Measurements from ENCODE around the gene PLCD1.
"Not testable (repeated sequence)": the region's sequence is repeated elsewhere in the genome, so short reads cannot be mapped to it uniquely, and the experiment has no call there.

PLCD1 gene

DNA sequence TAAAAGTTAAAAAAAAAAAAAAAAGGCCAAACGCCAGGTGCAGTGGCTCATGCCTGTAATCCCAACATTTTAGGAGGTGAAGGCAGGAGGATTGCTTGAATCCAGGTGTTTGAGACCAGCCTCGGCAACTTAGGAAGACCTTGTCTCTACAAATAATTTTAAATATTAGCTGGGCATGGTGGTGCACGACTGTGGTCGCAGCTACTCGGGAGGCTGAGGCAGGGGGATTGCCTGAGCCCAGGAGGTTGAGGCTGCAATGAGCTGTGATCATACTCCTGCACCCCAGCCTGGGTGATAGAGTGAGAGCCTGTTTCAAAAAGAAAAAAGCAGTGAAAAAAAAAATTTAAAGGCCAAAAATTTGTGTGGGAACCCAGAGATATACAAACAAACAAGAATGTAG is 6.8 kb upstream of the PLCD1 start:
- no peak for DNase-seq

- DNase-seq: not testable (repeated sequence)
These were observed 4.9 kb upstream of the PLCD1 start for GRCh38 chr3:38034335-38034734.

DNA sequence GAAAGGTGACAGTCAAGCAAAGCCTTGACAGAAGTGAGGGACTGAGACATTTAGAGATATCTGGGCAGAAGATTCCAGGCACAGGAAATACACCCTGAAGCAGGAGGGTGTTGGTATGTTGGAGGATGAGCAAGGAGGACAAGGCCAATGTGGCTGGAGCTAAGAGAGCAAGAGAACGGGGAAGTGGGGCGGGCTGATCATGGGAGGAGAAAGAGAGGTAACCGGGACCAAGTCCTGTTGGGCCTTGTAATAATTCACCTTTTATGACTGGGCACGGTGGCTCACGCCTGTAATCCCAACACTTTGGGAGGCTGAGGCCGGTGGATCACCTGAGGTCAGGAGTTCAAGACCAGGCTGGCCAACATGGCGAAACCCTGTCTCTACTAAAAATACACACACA is 4.1 kb upstream of the PLCD1 start:
- DNase-seq: not testable (repeated sequence)

DNA sequence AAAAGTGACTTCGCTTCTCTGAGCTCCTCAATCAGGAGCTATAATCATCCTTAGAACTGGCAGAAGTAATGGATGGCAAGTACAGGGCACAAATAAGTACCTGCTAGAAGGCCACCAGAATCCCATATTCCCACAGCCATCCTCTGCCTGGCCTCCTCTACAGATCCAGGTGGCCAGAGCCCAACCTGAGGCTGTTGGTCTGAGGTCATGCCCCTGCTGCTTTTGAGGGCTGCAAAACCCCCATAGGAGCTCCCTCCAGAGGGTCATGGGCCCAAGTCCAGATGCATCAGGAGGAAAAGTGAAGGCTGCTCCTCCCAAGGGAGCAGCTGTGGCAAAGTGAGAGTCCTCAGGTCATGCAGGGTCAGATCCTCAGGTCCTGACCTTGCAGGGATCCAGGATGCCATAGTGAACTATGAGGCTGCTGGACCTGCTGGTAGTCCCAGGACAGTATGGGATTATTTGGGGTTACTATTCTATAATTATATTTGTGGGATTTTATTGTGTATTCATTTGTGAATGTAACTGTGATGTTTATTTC is 3.0 kb upstream of the PLCD1 start:
- DNase-seq: no peak

GRCh38 chr3:38031022-38031994 is 1.9 kb upstream of the PLCD1 start:
- no peak for DNase-seq

- DNase-seq: no peak
These were observed 932 bp upstream of the PLCD1 start for GRCh38 chr3:38030126-38031021.

DNA sequence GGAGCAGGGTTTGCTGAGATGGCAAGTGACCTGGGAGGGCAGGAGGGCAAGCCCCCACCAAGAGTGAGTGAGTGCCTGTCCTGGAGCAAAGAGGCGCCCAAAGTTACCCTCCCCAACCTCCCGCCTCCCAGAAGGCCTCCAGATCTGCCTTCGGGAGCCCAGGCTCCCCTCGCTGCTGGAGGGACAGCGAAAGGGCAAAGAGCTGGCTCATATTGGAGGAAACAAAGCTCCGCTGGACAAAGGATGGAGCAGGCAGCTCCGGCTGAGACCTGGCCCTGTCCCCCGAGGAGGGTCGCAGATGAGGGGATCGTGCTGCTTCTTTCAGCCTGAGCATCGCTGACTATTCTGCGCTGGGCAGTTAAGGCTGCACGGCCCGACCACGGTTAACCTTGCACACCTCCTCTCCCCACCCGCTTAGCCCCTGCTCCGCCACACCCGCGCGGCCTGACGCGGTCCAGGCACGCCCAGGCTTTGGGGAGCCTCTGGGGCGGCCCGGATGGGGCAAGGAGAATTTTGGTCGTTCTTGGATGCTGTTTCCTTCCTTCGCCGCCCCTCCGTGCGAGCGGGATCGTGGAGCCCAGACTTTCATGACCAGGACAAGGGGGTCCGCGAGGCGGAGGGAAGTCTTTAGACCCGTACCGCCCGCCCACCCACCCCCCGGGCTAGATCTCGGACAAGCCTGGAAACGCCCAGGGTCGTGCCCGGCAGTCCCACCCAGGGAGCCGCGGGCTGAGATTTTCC is 651 bp downstream of the PLCD1 start:
- DNase-seq: no peak

- no peak for DNase-seq
These were observed 1.7 kb downstream of the PLCD1 start for GRCh38 chr3:38027466-38028465.

DNA sequence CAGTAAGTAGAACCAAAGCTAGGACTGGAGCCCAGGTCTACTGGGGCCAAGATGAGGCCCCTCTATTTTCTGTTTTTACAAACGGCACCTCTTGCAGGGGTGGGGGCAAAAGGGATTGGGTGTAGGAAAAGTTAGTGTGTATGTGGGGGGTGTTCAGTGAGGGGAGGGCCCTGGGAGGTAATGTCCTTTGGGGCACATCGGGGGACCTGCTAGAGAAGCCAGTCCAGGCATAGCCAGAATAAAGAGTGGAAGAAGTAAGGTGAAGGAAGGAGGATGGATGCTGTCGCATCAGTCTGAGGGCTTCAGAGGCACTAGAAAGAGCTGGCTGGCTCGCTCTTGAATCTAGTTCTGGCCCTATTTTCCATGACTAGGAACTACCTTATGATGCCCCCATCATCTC is 2.6 kb downstream of the PLCD1 start:
- DNase-seq: no peak

DNA sequence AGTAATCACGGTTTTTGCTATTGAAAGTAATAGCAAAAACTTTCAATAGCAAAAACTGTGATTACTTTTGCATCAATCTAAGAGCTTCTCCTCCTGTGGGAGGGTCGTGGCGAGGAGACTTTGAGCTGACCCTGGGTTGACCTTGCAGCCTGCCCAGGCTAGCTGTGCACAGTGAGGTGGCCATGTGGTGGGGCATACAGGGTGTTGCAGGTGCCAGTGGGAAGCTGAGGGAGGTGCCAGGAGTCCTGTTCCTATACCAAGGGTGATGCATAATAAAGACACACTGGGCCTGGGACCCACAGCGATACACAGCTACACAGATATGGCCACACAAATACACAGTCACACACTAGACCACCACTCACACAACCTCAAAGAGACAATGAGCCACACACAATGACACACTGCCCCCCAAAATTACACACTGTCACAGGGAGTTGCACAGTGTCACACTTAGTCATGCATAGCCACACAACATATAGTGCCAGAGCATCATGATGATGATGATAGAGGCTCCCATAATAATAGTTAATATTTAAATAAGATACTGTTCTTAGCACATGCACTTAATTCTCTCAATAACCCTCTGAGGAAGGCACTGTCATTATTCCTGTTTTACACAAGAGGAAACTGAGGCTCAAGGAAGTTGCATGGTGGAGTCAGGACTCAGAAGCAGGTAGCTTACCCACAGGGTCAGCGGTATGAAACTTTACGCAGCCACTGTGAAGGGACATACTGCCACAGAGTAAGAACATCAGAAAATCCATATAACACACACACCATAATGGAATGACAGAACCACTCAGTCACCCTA is 6.3 kb downstream of the PLCD1 start:
- no peak for DNase-seq

DNA sequence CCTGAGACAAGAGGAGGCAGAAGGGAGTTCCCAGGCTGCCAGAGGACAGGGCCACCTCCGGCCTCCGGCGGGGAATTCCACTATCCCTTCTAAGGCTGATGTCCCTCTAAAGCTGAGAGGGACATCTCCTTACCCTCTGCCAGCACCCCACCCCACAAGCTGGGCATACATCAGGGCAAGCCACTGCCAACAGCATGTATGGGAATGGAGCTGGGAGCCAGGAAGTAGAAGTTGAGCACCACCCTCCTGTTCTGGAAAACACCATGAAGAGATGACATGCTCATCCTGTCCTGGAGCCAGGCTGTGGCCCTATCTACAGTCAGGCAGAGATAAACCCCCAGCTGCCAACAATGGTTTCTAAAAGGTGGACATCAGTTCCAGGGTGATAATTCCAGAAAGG is 7.1 kb downstream of the PLCD1 start:
- DNase-seq: no peak

- no peak for DNase-seq
These were observed 8.2 kb downstream of the PLCD1 start for GRCh38 chr3:38021196-38021595.

DNA sequence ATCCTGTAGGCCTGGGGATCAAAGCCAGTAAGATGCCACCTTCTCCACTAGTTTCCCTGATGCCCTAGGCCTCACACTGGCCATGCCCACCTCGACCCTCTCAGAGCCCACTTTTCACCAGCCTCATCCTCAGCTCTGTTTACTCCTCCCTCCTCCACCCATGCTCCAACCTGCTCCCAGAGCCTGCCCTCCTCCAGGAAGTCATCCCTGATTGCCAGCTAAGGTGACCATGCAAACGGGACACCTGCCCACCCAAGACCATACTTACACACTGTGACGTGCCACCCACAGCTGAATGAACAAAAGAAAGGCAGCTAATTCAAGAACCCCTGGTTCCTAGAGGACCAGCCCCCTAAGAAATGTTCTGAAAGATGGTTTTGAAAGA is 9.1 kb downstream of the PLCD1 start:
- no peak for DNase-seq

- DNase-seq: no peak
These were observed 9.6 kb downstream of the PLCD1 start for GRCh38 chr3:38019658-38020341.

- DNase-seq: no peak
These were observed 10.9 kb downstream of the PLCD1 start for GRCh38 chr3:38018296-38019266.

- DNase-seq: no peak
These were observed 11.8 kb downstream of the PLCD1 start for GRCh38 chr3:38017445-38018295.

DNA sequence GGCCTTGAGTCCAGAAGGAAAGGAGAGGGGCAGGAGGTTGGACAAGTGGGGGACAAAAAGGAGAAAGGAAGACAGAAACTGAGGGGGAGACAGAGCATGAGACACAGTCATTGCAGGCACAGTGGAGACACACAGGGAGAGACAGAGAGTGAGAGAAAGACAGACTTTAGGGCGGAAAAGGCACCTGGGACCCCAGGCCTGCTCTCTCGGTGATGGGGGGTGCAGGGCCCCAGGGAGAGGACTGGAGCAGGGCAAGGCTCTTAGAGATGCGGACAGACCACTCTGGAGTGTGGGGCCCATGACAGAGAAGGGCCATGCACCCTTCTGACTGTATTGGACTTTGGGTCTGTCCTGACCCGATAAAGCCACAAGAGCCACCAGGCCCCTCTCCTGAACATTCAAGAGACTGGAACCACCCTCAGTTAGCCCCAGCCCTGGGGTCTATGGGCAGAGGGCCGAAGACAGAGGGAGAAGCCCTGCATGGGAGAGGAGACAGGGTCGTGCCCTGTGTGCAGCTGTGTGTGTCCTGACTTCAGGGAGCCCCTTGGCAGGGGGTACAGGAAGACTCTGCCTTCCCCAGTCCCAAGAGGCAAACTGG is 12.5 kb downstream of the PLCD1 start:
- DNase-seq: no peak

Data from activated CD8-positive, alpha-beta memory T cell treated with anti-CD3 and anti-CD28 coated beads for 24 hours (primary cell).